ENCODE data around the gene GNAQ. TPM values are rescaled to one million over a fixed set of nuclear protein-coding genes. Genes with fewer than 3 reads are reported as not detected.
A peak's percentile ranks its signal among the peaks of the same experiment; 100 is the strongest.

The GNAQ gene
- total RNA-seq, 1 experiment from 2014 or later: 28.7 TPM

DNA sequence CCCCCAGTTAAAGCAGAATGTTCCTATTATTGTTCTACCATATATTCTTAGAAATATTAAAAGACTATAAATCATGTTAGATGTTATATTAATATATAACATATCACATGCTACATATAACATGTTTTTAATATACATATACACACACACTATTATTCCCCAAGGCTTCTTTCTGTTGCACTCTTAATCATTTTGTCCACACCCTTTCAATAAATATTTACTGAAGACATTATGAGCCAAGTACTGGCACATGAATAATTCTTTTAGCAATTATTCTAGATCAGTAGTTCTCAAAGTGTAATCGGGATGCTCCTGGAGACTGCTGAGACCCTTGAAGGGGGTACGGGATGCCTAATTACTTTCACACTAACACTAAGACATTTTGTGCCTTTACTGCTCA is 143.9 kb downstream of the GNAQ start (continued):
- TF ChIP-seq ZNF274 (IDR thresholded peaks at IDR 0.05; ENCODE audit: low read depth, low read length): no peak

- H3K27me3 ChIP-seq (ENCODE audit: insufficient read depth, low read length): no peaks in the 10 kb centered on the region
- no peak overlapping the region for H2AFZ ChIP-seq (ENCODE audit: low read depth, low read length, poor library complexity, severe bottlenecking)
- H3K4me2 ChIP-seq (ENCODE audit: low read length): peak overlapping the region; percentile 39
- H4K20me1 ChIP-seq (ENCODE audit: insufficient read depth): no peaks in the 10 kb centered on the region
- H3K9me3 ChIP-seq (ENCODE audit: control insufficient read depth in 1 of 2, insufficient read depth in 1 of 2, low read depth in 1 of 2, low read length in 2 of 2): no peaks in the 10 kb centered on the region
- no peak overlapping the region for H3K9ac ChIP-seq (ENCODE audit: low read length)
- no peaks in the 10 kb centered on the region for H3K9me2 ChIP-seq (ENCODE audit: insufficient read depth)
- H3K27ac ChIP-seq (ENCODE audit: low read depth, low read length): no peak overlapping the region
- TF ChIP-seq REST (IDR thresholded peaks at IDR 0.05; ENCODE audit: low read depth) (peak; percentile 11; the same call in 1 of the 2 replicates), SP1 (IDR thresholded peaks at IDR 0.05; ENCODE audit: low read depth) (no peak)
- peaks cover 16 to 29% of the 10 kb centered on the region in 2 experiments for H3K4me1 ChIP-seq (ENCODE audit: control insufficient read depth in 1 of 2, insufficient read depth in 2 of 2, low read length in 2 of 2)
- ChIA-PET CTCF (no interaction called here), RAD21 (ENCODE audit: low non-redundant PET in 1 of 2, low total read pairs in 2 of 2, uncharacterized antibody in 2 of 2, unreplicated experiment in 2 of 2) (no interaction called here), POLR2A (no interaction called here)
- H3K79me2 ChIP-seq (ENCODE audit: insufficient read depth, low read length): no peaks in the 10 kb centered on the region
- DNase-seq (ENCODE audit: low read depth, low spot score) (no peak), ATAC-seq (no peak)
- H3K36me3 ChIP-seq (ENCODE audit: control insufficient read depth in 1 of 2, insufficient read depth in 2 of 2, low read length in 2 of 2): no peaks in the 10 kb centered on the region
- BruUV-seq (replicated peaks): no TSS peak
- no peak overlapping the region for H3K4me3 ChIP-seq (replicated peaks in 1 of 2; ENCODE audit: low read depth in 1 of 2, low read length in 2 of 2)
- intact Hi-C loops (cut with micrococcal nuclease): no loop called here
Measured at GRCh38 chr9:77885104-77885672, 146.4 kb downstream of the GNAQ start.
